ENCODE measurements around the gene HPCAL4. TPM values are rescaled to one million over a fixed set of nuclear protein-coding genes. Genes with fewer than 3 reads are reported as not detected.
A peak's percentile ranks its signal among the peaks of the same experiment; 100 is the strongest.

The HPCAL4 gene
- total and polyA plus RNA-seq, 2 donors (not counting 1 experiment from before 2014, with no cell fraction given): not detected

DNA sequence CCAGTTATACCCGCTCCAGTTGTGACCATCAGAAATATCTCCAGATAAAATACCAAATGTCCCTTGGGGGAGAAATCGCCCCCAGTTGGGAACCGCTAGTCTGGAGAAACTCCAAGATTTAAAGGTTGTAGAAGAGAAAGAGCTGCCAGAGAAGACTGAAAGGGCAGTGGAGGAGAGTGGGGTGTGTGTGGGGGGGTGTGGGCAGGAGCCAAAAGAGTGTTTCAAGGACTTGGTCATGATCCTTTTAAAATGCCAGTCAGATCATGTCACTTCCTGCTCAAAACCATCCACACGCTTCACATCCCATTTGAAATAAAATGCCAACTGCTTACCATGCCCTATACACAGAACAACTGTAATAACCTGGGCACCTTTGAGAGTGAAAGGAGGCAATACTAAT, 48.4 kb downstream of the HPCAL4 start:
- Histone ChIP-seq H3K36me3 (ENCODE audit: control insufficient read depth, insufficient read depth, low read length) (no peaks in the 10 kb centered on the region), H3K9ac (ENCODE audit: insufficient read depth, low read length) (no peak overlapping the region), H4K20me1 (ENCODE audit: control insufficient read depth, extremely low read depth, insufficient read depth, low read length) (no peaks in the 10 kb centered on the region), H3K27me3 (ENCODE audit: control insufficient read depth, insufficient read depth, low read length) (peaks cover 6% of the 10 kb centered on the region), H2AFZ (ENCODE audit: low read length) (no peak overlapping the region), H3K4me2 (ENCODE audit: extremely low read depth, insufficient read depth, low read length) (no peak overlapping the region), H3K9me3 (ENCODE audit: control insufficient read depth, insufficient read depth, low read depth, low read length) (no peaks in the 10 kb centered on the region), H3K4me1 (ENCODE audit: control insufficient read depth, extremely low read depth, insufficient read depth, low read length) (peaks cover 7% of the 10 kb centered on the region), H3K4me3 (replicated peaks in 1 of 4; ENCODE audit: control extremely low read depth in 1 of 4, insufficient read depth in 1 of 4, low read depth in 3 of 4, low read length in 4 of 4) (no peak overlapping the region), H3K79me2 (ENCODE audit: control insufficient read depth, insufficient read depth, low read length) (no peaks in the 10 kb centered on the region), H3K27ac (ENCODE audit: insufficient read depth, low read length) (no peak overlapping the region)
- TF ChIP-seq EZH2 (IDR thresholded peaks at IDR 0.05; ENCODE audit: low read length, missing control alignments): no peak
- TF ChIP-seq, protein P1, sequence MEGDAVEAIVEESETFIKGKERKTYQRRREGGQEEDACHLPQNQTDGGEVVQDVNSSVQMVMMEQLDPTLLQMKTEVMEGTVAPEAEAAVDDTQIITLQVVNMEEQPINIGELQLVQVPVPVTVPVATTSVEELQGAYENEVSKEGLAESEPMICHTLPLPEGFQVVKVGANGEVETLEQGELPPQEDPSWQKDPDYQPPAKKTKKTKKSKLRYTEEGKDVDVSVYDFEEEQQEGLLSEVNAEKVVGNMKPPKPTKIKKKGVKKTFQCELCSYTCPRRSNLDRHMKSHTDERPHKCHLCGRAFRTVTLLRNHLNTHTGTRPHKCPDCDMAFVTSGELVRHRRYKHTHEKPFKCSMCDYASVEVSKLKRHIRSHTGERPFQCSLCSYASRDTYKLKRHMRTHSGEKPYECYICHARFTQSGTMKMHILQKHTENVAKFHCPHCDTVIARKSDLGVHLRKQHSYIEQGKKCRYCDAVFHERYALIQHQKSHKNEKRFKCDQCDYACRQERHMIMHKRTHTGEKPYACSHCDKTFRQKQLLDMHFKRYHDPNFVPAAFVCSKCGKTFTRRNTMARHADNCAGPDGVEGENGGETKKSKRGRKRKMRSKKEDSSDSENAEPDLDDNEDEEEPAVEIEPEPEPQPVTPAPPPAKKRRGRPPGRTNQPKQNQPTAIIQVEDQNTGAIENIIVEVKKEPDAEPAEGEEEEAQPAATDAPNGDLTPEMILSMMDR (conservative IDR thresholded peaks at IDR 0.05 in 1 of 2, IDR thresholded peaks at IDR 0.05 in 1 of 2; ENCODE audit: low read depth in 1 of 2, low read length in 2 of 2): no peak
- peak in 1 of 2 donors; percentile 36 for DNase-seq (ENCODE audit: low read depth in 2 of 2)

DNA sequence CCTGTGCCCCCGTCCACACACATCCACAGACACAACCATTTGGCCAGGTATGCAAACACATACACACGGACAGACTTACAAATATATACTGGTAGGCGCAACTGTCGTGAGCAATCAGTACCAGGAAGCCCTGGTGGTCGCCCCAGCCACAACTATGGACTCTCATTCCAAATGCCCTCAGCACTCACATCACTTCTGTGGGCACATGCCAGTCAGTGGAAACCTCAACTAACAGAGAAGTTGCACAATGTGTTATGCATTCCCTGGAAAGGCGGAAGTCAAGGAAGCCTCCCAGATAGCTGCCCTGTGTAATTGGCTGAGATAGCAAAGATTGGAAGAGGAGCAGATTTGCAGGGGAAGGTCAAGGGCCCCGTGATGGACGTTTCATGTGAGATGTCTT, 50.4 kb downstream of the HPCAL4 start:
- H3K36me3 ChIP-seq (ENCODE audit: control insufficient read depth, insufficient read depth, low read length): no peaks in the 10 kb centered on the region
- no peak for TF ChIP-seq EZH2 (IDR thresholded peaks at IDR 0.05; ENCODE audit: low read length, missing control alignments)
- TF ChIP-seq, protein P1 (conservative IDR thresholded peaks at IDR 0.05 in 1 of 2, IDR thresholded peaks at IDR 0.05 in 1 of 2; ENCODE audit: low read depth in 1 of 2, low read length in 2 of 2): no peak
- no peak overlapping the region for H3K4me2 ChIP-seq (ENCODE audit: extremely low read depth, insufficient read depth, low read length)
- H2AFZ ChIP-seq (ENCODE audit: low read length): no peak overlapping the region
- H3K79me2 ChIP-seq (ENCODE audit: control insufficient read depth, insufficient read depth, low read length): no peaks in the 10 kb centered on the region
- no peaks in the 10 kb centered on the region for H4K20me1 ChIP-seq (ENCODE audit: control insufficient read depth, extremely low read depth, insufficient read depth, low read length)
- H3K4me3 ChIP-seq (replicated peaks in 1 of 4; ENCODE audit: control extremely low read depth in 1 of 4, insufficient read depth in 1 of 4, low read depth in 3 of 4, low read length in 4 of 4): no peak overlapping the region
- DNase-seq (ENCODE audit: low read depth in 2 of 2): no peak
- no peaks in the 10 kb centered on the region for H3K9me3 ChIP-seq (ENCODE audit: control insufficient read depth, insufficient read depth, low read depth, low read length)
- no peak overlapping the region for H3K27ac ChIP-seq (ENCODE audit: insufficient read depth, low read length)
- H3K4me1 ChIP-seq (ENCODE audit: control insufficient read depth, extremely low read depth, insufficient read depth, low read length): peaks cover under 1% of the 10 kb centered on the region
- H3K27me3 ChIP-seq (ENCODE audit: control insufficient read depth, insufficient read depth, low read length): peaks cover 15% of the 10 kb centered on the region
- H3K9ac ChIP-seq (ENCODE audit: insufficient read depth, low read length): no peak overlapping the region

GRCh38 chr1:39639305-39640130, 51.7 kb downstream of the HPCAL4 start, which contains the start of gene HEYL:
Gene HEYL, minus strand, starts transcription at chr1:39639643. Its CDS starts 18 bp downstream, at chr1:39639625.
- Histone ChIP-seq H3K27me3 (ENCODE audit: control insufficient read depth, insufficient read depth, low read length) (peaks cover 22% of the 10 kb centered on the region), H2AFZ (ENCODE audit: low read length) (no peak within 1 kb of the TSS), H3K4me2 (ENCODE audit: extremely low read depth, insufficient read depth, low read length) (no peak within 1 kb of the TSS), H3K9me3 (ENCODE audit: control insufficient read depth, insufficient read depth, low read depth, low read length) (no peaks in the 10 kb centered on the region), H3K9ac (ENCODE audit: insufficient read depth, low read length) (peak within 1 kb of the TSS; percentile 48), H4K20me1 (ENCODE audit: control insufficient read depth, extremely low read depth, insufficient read depth, low read length) (no peaks in the 10 kb centered on the region), H3K79me2 (ENCODE audit: control insufficient read depth, insufficient read depth, low read length) (no peaks in the 10 kb centered on the region), H3K4me1 (ENCODE audit: control insufficient read depth, extremely low read depth, insufficient read depth, low read length) (peaks cover 4% of the 10 kb centered on the region), H3K4me3 (replicated peaks in 1 of 4; ENCODE audit: control extremely low read depth in 1 of 4, insufficient read depth in 1 of 4, low read depth in 3 of 4, low read length in 4 of 4) (peak within 1 kb of the TSS in 1 of 4 experiments; percentile 34), H3K27ac (ENCODE audit: insufficient read depth, low read length) (no peak within 1 kb of the TSS), H3K36me3 (ENCODE audit: control insufficient read depth, insufficient read depth, low read length) (no peaks in the 10 kb centered on the region)
- peak; percentile 21 to 32 for DNase-seq (ENCODE audit: low read depth in 2 of 2)
- TF ChIP-seq EZH2 (IDR thresholded peaks at IDR 0.05; ENCODE audit: low read length, missing control alignments): peak; percentile 24
- TF ChIP-seq, protein P1 (conservative IDR thresholded peaks at IDR 0.05 in 1 of 2, IDR thresholded peaks at IDR 0.05 in 1 of 2; ENCODE audit: low read depth in 1 of 2, low read length in 2 of 2): peak; percentile 30 to 35
